H9 (cell line): ENCODE data around the gene PHACTR1. TPM values are rescaled to one million over a fixed set of nuclear protein-coding genes. Genes with fewer than 3 reads are reported as not detected.

Experiments
- DNase-seq: peaks from one replicate; pipeline ENCODE4 v3.0.0-alpha.2; 2017
- H2AFZ ChIP-seq: one replicate; pipeline ENCODE4 v1.6.1; 2013; ENCODE audit warnings: mild to moderate bottlenecking, low read length, control low read depth, moderate library complexity
- H2AK5ac ChIP-seq: 2 replicates; pipeline ENCODE4 v1.6.1; 2013; ENCODE audit warnings: low read length, control low read depth, mixed read lengths; ENCODE audit not compliant: insufficient read length
- H2BK120ac ChIP-seq: one replicate; pipeline ENCODE4 v1.6.1; 2013; ENCODE audit warnings: low read depth, mild to moderate bottlenecking, low read length, control low read depth, inconsistent platforms; ENCODE audit not compliant: poor library complexity, severe bottlenecking
- H2BK12ac ChIP-seq: 2 replicates; pipeline ENCODE4 v1.6.1; 2013; ENCODE audit warnings: low read length, control low read depth, mixed read lengths, low read depth; ENCODE audit not compliant: insufficient read length
- H2BK15ac ChIP-seq: 2 replicates; pipeline ENCODE4 v1.6.1; 2013; ENCODE audit warnings: low read depth, low read length, control low read depth
- H2BK20ac ChIP-seq: one replicate; pipeline ENCODE4 v1.6.1; 2013; ENCODE audit warnings: low read depth, mild to moderate bottlenecking, low read length, control low read depth, inconsistent platforms; ENCODE audit not compliant: poor library complexity, severe bottlenecking
- H2BK5ac ChIP-seq: 2 replicates; pipeline ENCODE4 v1.6.1; 2013; ENCODE audit warnings: low read length, control low read depth, mixed read lengths; ENCODE audit not compliant: insufficient read length
- H3K14ac ChIP-seq: 2 replicates; pipeline ENCODE4 v1.6.1; 2013; ENCODE audit warnings: low read length, control low read depth; ENCODE audit not compliant: insufficient read depth
- H3K18ac ChIP-seq: 2 replicates; pipeline ENCODE4 v1.6.1; 2013; ENCODE audit warnings: low read depth, mild to moderate bottlenecking, mixed read lengths, low read length, control low read depth; ENCODE audit not compliant: insufficient read length
- H3K23ac ChIP-seq: 2 replicates; pipeline ENCODE4 v1.6.1; 2013; ENCODE audit warnings: low read length, control low read depth, mixed read lengths, low read depth; ENCODE audit not compliant: insufficient read length
- H3K23me2 ChIP-seq: 2 replicates; pipeline ENCODE4 v1.6.1; 2013; ENCODE audit warnings: low read depth, mild to moderate bottlenecking, mixed read lengths, low read length, control low read depth; ENCODE audit not compliant: insufficient read length, poor library complexity, severe bottlenecking
- H3K27ac ChIP-seq: 2 replicates; pipeline ENCODE4 v1.5.1; 2013; ENCODE audit warnings: low read length, control low read depth, mixed read lengths, low read depth; ENCODE audit not compliant: insufficient read length
- H3K27me3 ChIP-seq: 2 replicates; pipeline ENCODE4 v1.6.1; 2013; ENCODE audit warnings: low read length, control low read depth, inconsistent platforms; ENCODE audit not compliant: insufficient read depth
- H3K4ac ChIP-seq: 2 replicates; pipeline ENCODE4 v1.6.1; 2013; ENCODE audit warnings: low read depth, mild to moderate bottlenecking, control low read depth, inconsistent platforms, low read length, moderate library complexity
- H3K4me1 ChIP-seq: 2 replicates; pipeline ENCODE4 v1.6.1; 2013; ENCODE audit warnings: low read length, control low read depth, inconsistent platforms; ENCODE audit not compliant: insufficient read depth
- H3K4me2 ChIP-seq: 2 replicates; pipeline ENCODE4 v1.6.1; 2013; ENCODE audit warnings: low read length, control low read depth, mixed read lengths; ENCODE audit not compliant: insufficient read length, insufficient read depth
- H3K56ac ChIP-seq: 2 replicates; pipeline ENCODE4 v1.6.1; 2013; ENCODE audit warnings: low read depth, mild to moderate bottlenecking, mixed read lengths, low read length, control low read depth; ENCODE audit not compliant: insufficient read length
- H3K79me1 ChIP-seq: 2 replicates; pipeline ENCODE4 v1.6.1; 2013; ENCODE audit warnings: low read depth, mild to moderate bottlenecking, moderate library complexity, low read length, control low read depth, inconsistent platforms; ENCODE audit not compliant: insufficient read depth, poor library complexity, severe bottlenecking
- H3K79me2 ChIP-seq: 2 replicates; pipeline ENCODE4 v1.6.1; 2013; ENCODE audit warnings: low read length, control low read depth, inconsistent platforms; ENCODE audit not compliant: insufficient read depth
- H3K9ac ChIP-seq: 2 replicates; pipeline ENCODE4 v1.6.1; 2013; ENCODE audit warnings: low read length, control low read depth, mixed read lengths; ENCODE audit not compliant: insufficient read length; ENCODE audit errors: extremely low read depth
- H3K9me3 ChIP-seq: one replicate; pipeline ENCODE4 v1.6.1; 2013; ENCODE audit warnings: low read depth, low read length, inconsistent platforms; ENCODE audit not compliant: control insufficient read depth
- H3T11ph ChIP-seq: one replicate; pipeline ENCODE4 v1.6.1; 2013; ENCODE audit warnings: mild to moderate bottlenecking, low read length, control low read depth, inconsistent platforms
- H4K20me1 ChIP-seq: one replicate; pipeline ENCODE4 v1.6.1; 2013; ENCODE audit not compliant: control insufficient read depth, insufficient read length, insufficient read depth
- H4K5ac ChIP-seq: 2 replicates; pipeline ENCODE4 v1.6.1; 2013; ENCODE audit warnings: low read depth, mild to moderate bottlenecking, mixed read lengths, low read length, control low read depth; ENCODE audit not compliant: insufficient read length
- H4K8ac ChIP-seq: replicated peaks from 2 replicates; pipeline ENCODE4 v1.6.1; 2013; ENCODE audit warnings: low read length, control low read depth, mixed read lengths, low read depth; ENCODE audit not compliant: insufficient read length
- H4K91ac ChIP-seq: 2 replicates; pipeline ENCODE4 v1.6.1; 2013; ENCODE audit warnings: low read depth, mild to moderate bottlenecking, moderate library complexity, mixed read lengths, low read length, control low read depth; ENCODE audit not compliant: insufficient read length
- H3K27ac Mint-ChIP-seq, 3 experiments: 2 replicates in 2 of 3; 3 replicates in 1 of 3; pipeline ENCODE4 v1.8.0; 2020 to 2021; ENCODE audit warnings: mixed read lengths in 3 of 3, mild to moderate bottlenecking in 1 of 3, moderate library complexity in 1 of 3
- H3K27me3 Mint-ChIP-seq: 2 replicates; pipeline ENCODE4 v1.8.0; 2021; ENCODE audit warnings: low read depth, mild to moderate bottlenecking, moderate library complexity, mixed read lengths
- H3K36me3 Mint-ChIP-seq, 3 experiments: 2 replicates in 2 of 3; 3 replicates in 1 of 3; pipeline ENCODE4 v1.8.0; 2020 to 2021; ENCODE audit warnings: low read depth in 3 of 3, mixed read lengths in 3 of 3; ENCODE audit not compliant: insufficient read depth in 1 of 3
- H3K4me1 Mint-ChIP-seq, 2 experiments: 2 replicates each; pipeline ENCODE4 v1.8.0; 2020; ENCODE audit warnings: mixed read lengths in 2 of 2
- H3K4me3 Mint-ChIP-seq, 2 experiments: 2 replicates in 1 of 2; 3 replicates in 1 of 2; pipeline ENCODE4 v1.8.0; 2020 to 2021; ENCODE audit warnings: mild to moderate bottlenecking in 2 of 2, mixed read lengths in 2 of 2, moderate library complexity in 1 of 2
- H3K9me3 Mint-ChIP-seq, 2 experiments: 2 replicates in 1 of 2; 3 replicates in 1 of 2; pipeline ENCODE4 v1.8.0; 2020; ENCODE audit warnings: mild to moderate bottlenecking in 2 of 2, mixed read lengths in 2 of 2, moderate library complexity in 1 of 2
- WGBS: extraction: QIAGEN DNeasy Blood & Tissue Kit; methylation state at CpG from one replicate; pipeline ENCODE4 v1.1.7; 2013; ENCODE audit warnings: missing lambda C conversion rate, low lambda C conversion rate, mixed read lengths; ENCODE audit not compliant: insufficient read length; ENCODE audit errors: extremely low coverage; 5-methylcytosine and 5-hydroxymethylcytosine counted together
- total RNA-seq: library from RNA; stranded (reverse); gene quantifications from 2 replicates; pipeline ENCODE4 v1.2.1, GENCODE V29; 2021
- TF ChIP-seq, protein P1 (sequence below): fragments of 200-600 bp; sonication (generic); conservative IDR thresholded peaks from 3 replicates; pipeline ENCODE4 v1.8.0; 2021; ENCODE audit warnings: antibody characterized with exemption, mild to moderate bottlenecking

PHACTR1 gene
- total RNA-seq, 1 experiment from 2014 or later, result 15.9 TPM

DNA sequence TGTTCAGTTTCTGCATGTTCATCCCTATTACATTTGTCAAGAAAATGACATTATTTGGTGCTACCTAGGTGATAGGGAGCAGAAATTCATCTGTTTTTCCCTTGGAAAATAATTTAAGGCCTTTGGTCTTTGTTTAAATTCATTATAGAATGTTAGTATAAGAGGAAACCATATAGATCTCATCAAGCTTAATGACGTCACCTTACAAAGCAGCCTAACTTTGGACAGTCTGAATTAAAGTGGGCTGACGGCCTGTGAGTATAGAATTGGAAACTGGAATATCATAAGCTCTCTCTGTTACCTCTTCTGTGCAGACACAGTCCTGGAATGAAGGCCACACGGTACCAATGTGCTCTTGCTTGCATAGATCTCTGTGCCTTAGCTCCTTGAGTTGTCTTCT lies 503.7 kb downstream of the PHACTR1 start:
- no peaks in the 10 kb centered on the region for H3K36me3 Mint-ChIP-seq
- Histone ChIP-seq H4K8ac (no peak overlapping the region), H2AFZ (no peak overlapping the region), H3K9ac (no peak overlapping the region), H2BK20ac (no peak overlapping the region), H3K4ac (no peak overlapping the region), H2BK5ac (no peak overlapping the region), H3K79me2 (no peaks in the 10 kb centered on the region), H3K27ac (no peak overlapping the region), H3K9me3 (no peaks in the 10 kb centered on the region), H2AK5ac (no peak overlapping the region), H2BK120ac (no peak overlapping the region), H3K79me1 (no peaks in the 10 kb centered on the region), H3T11ph (no peak overlapping the region), H3K23ac (no peak overlapping the region), H3K4me1 (no peaks in the 10 kb centered on the region), H3K23me2 (no peaks in the 10 kb centered on the region), H3K56ac (no peak overlapping the region), H4K91ac (no peak overlapping the region), H2BK12ac (no peak overlapping the region), H4K5ac (no peak overlapping the region), H4K20me1 (no peaks in the 10 kb centered on the region), H3K4me2 (no peak overlapping the region), H2BK15ac (no peak overlapping the region), H3K18ac (no peak overlapping the region), H3K27me3 (no peaks in the 10 kb centered on the region), H3K14ac (no peak overlapping the region)
- H3K27ac Mint-ChIP-seq, result no peak overlapping the region
- H3K4me1 Mint-ChIP-seq, result no peaks in the 10 kb centered on the region
- TF ChIP-seq, protein P1, sequence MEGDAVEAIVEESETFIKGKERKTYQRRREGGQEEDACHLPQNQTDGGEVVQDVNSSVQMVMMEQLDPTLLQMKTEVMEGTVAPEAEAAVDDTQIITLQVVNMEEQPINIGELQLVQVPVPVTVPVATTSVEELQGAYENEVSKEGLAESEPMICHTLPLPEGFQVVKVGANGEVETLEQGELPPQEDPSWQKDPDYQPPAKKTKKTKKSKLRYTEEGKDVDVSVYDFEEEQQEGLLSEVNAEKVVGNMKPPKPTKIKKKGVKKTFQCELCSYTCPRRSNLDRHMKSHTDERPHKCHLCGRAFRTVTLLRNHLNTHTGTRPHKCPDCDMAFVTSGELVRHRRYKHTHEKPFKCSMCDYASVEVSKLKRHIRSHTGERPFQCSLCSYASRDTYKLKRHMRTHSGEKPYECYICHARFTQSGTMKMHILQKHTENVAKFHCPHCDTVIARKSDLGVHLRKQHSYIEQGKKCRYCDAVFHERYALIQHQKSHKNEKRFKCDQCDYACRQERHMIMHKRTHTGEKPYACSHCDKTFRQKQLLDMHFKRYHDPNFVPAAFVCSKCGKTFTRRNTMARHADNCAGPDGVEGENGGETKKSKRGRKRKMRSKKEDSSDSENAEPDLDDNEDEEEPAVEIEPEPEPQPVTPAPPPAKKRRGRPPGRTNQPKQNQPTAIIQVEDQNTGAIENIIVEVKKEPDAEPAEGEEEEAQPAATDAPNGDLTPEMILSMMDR, result no peak
- WGBS, result no CpG with 5 or more reads among the region's 3 CpGs
- H3K4me3 Mint-ChIP-seq, result no peak overlapping the region
- H3K27me3 Mint-ChIP-seq, result no peaks in the 10 kb centered on the region; the same call in 1 of the 2 replicates
- no peaks in the 10 kb centered on the region for H3K9me3 Mint-ChIP-seq
- no peak for DNase-seq
